CD4-positive, alpha-beta T cell (primary cell): Measurements from ENCODE around the gene RPTOR. TPM values are rescaled to one million over a fixed set of nuclear protein-coding genes. Genes with fewer than 3 reads are reported as not detected.
A peak's percentile ranks its signal among the peaks of the same experiment; 100 is the strongest.

Source experiments
- ATAC-seq: fragments of 200-7000 bp; cut with Tn5 transposase; one replicate; pipeline ENCODE4 v1.10.0; 2022; ENCODE audit warnings: mild to moderate bottlenecking; ENCODE audit not compliant: poor library complexity
- CTCF ChIA-PET: fragments of 350-600 bp; sonication (Branson Sonifier 250); formaldehyde crosslinking; loops from one replicate; lab custom pipeline; 2021; ENCODE audit warnings: antibody characterized with exemption, inconsistent platforms; lab: Charles Lee
- POLR2A ChIA-PET: fragments of 350-600 bp; sonication (Branson Sonifier 250); formaldehyde crosslinking; loops from one replicate; lab custom pipeline; 2021; ENCODE audit warnings: antibody characterized with exemption, inconsistent platforms; lab: Charles Lee
- DNase-seq, 14 experiments: peaks; one replicate each; pipeline ENCODE4 v3.0.0-alpha.2; 2013 to 2020; ENCODE audit warnings: mixed read lengths in 2 of 14
- H3K27ac ChIP-seq, 2 donors: one replicate each; pipeline versions ENCODE4 v1.5.1 to v1.7.0; 2013; ENCODE audit warnings: low read length in 2 of 2, low read depth in 1 of 2, mild to moderate bottlenecking in 1 of 2
- H3K27me3 ChIP-seq, 2 experiments: 1 replicate in 1 of 2; 2 replicates in 1 of 2; pipeline versions ENCODE4 v1.6.1 to v1.7.0; 2013; ENCODE audit warnings: low read length in 2 of 2, control low read depth in 1 of 2, mild to moderate bottlenecking in 1 of 2, moderate library complexity in 1 of 2; ENCODE audit not compliant: insufficient read depth in 2 of 2, control insufficient read depth in 1 of 2
- H3K36me3 ChIP-seq: one replicate; pipeline ENCODE4 v1.6.1; 2013; ENCODE audit warnings: low read length, control low read depth; ENCODE audit not compliant: insufficient read depth
- H3K4me1 ChIP-seq: one replicate; pipeline ENCODE4 v1.6.1; 2013; ENCODE audit warnings: low read length, control low read depth; ENCODE audit not compliant: insufficient read depth
- H3K4me3 ChIP-seq: one replicate; pipeline ENCODE4 v1.5.1; 2013; ENCODE audit warnings: mild to moderate bottlenecking, low read length, moderate library complexity
- H3K9me3 ChIP-seq, 2 experiments: 1 replicate in 1 of 2; 2 replicates in 1 of 2; pipeline versions ENCODE4 v1.6.1 to v1.7.0; 2013; ENCODE audit warnings: low read length in 2 of 2, mild to moderate bottlenecking in 2 of 2, control low read depth in 1 of 2, moderate library complexity in 1 of 2; ENCODE audit not compliant: control insufficient read depth in 1 of 2, insufficient read depth in 1 of 2
- H3K27ac Mint-ChIP-seq: one replicate; pipeline ENCODE4 v1.8.0; 2020; ENCODE audit warnings: mixed read lengths
- H3K27me3 Mint-ChIP-seq: one replicate; pipeline ENCODE4 v1.8.0; 2021; ENCODE audit warnings: mixed read lengths
- H3K36me3 Mint-ChIP-seq: one replicate; pipeline ENCODE4 v1.8.0; 2021; ENCODE audit warnings: low read depth, mixed read lengths
- H3K4me1 Mint-ChIP-seq: one replicate; pipeline ENCODE4 v1.8.0; 2021; ENCODE audit warnings: low read depth, mixed read lengths
- H3K4me3 Mint-ChIP-seq: one replicate; pipeline ENCODE4 v1.8.0; 2020; ENCODE audit warnings: mild to moderate bottlenecking, mixed read lengths
- H3K9me3 Mint-ChIP-seq: one replicate; pipeline ENCODE4 v1.8.0; 2020; ENCODE audit warnings: mixed read lengths
- intact Hi-C, 2 experiments: fragments of 100-400 bp; cut with DNase I in 1 of 2; cut with micrococcal nuclease in 1 of 2; formaldehyde crosslinking; loops; one replicate each; pipeline versions ENCODE4 v1.15.1 to v1.9.0; 2023 to 2025; cut with DNase I, micrococcal nuclease
- total RNA-seq, 174 experiments: library from RNA in 2 of 174; stranded (reverse) in 2 of 174; gene quantifications; one replicate each; pipeline ENCODE4 v1.2.3 and lab custom pipeline; 2021 to 2026
- TF ChIP-seq, protein P1 (sequence below): fragments of 200-600 bp; IDR thresholded peaks from one replicate; pipeline ENCODE4 v1.8.0; 2022; ENCODE audit warnings: antibody characterized with exemption, mild to moderate bottlenecking

RPTOR gene
- total RNA-seq, 2 experiments from 2014 or later: 45.0 to 47.1 TPM

DNA sequence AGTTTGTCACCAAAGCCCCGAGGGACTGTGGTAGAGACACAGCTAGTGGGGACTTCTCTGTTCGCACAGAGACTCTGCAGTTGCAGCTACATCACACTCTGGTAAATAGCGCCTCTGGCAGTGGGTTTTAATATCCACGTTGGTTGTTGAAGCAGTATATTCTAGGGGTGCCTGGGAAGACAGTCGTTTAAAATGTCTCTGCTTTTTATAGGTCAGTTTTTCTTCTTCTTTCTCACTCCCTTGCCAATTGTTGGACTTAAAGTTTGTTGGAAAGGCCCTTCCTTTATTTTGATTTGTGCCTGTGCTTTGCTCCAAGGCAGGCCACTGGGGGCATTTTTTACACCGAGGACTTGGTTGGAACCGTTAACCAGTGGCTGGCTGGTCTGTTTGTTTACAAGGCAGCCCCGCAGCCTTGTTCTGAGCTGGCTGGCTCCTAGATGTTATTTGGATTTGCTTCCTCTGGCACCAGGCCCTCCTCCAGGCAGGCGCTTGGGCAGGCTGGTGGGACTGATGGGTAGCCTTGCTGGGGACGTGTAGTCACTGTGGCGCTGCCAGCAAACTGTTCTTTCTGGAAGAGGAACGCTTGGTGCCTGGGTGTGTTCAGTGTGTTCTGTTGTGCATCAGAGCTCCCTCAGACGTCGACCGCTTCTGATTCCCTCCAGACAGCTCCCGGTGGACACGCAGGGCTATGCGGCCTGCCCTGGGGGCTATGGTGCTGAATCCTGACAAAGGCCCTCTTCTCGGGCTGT lies 228.8 kb downstream of the RPTOR start:
- Mint-ChIP-seq H3K36me3 (peaks cover 50% of the 10 kb centered on the region), H3K27ac (peak overlapping the region; percentile 91), H3K4me3 (peak overlapping the region; percentile 70), H3K9me3 (no peaks in the 10 kb centered on the region), H3K4me1 (peaks cover 84% of the 10 kb centered on the region), H3K27me3 (no peaks in the 10 kb centered on the region)
- ChIA-PET POLR2A (interaction anchor here (1.3 to 3.8 kb wide), 6 partner anchors 7 to 35 kb away, joined by 4 to 41 read pairs (median 10); no protein-coding TSS in a partner anchor), CTCF (interaction anchor here (0.9 to 1.1 kb wide), 3 partner anchors 10 to 54 kb away, joined by 3 to 4 read pairs (median 3); no protein-coding TSS in a partner anchor)
- ATAC-seq (peak; percentile 81), DNase-seq (peak in 1 of 14 experiments; percentile 45)
- peaks cover 14% of the 10 kb centered on the region for H3K36me3 ChIP-seq
- H3K4me1 ChIP-seq: peaks cover 39% of the 10 kb centered on the region
- no peak overlapping the region for H3K27ac ChIP-seq
- no peaks in the 10 kb centered on the region for H3K27me3 ChIP-seq
- TF ChIP-seq, protein P1, sequence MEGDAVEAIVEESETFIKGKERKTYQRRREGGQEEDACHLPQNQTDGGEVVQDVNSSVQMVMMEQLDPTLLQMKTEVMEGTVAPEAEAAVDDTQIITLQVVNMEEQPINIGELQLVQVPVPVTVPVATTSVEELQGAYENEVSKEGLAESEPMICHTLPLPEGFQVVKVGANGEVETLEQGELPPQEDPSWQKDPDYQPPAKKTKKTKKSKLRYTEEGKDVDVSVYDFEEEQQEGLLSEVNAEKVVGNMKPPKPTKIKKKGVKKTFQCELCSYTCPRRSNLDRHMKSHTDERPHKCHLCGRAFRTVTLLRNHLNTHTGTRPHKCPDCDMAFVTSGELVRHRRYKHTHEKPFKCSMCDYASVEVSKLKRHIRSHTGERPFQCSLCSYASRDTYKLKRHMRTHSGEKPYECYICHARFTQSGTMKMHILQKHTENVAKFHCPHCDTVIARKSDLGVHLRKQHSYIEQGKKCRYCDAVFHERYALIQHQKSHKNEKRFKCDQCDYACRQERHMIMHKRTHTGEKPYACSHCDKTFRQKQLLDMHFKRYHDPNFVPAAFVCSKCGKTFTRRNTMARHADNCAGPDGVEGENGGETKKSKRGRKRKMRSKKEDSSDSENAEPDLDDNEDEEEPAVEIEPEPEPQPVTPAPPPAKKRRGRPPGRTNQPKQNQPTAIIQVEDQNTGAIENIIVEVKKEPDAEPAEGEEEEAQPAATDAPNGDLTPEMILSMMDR: no peak
- intact Hi-C loops: no loop called here
- H3K9me3 ChIP-seq: no peaks in the 10 kb centered on the region
- H3K4me3 ChIP-seq: no peak overlapping the region

DNA sequence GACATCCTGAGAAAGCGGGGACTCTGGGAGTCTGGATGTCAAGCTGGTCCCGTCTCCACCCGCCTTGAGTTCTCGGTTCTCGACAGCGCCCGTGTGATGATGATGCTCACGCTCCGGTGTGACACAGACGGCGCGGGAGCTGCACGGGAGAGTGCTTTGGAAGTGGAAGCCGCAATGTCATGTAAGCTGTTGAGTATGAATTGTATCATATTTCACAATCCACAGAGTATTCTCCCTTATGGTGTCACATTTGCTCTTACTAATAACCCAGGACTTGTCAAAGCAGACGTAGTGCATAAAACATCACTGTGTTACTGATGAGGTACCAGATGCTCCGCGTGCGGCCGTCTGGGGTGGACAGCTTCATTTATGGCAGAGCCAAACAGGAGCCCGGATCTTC lies 229.5 kb downstream of the RPTOR start:
- peaks cover 76% of the 10 kb centered on the region for H3K4me1 Mint-ChIP-seq
- peaks cover 39% of the 10 kb centered on the region for H3K4me1 ChIP-seq
- H3K9me3 Mint-ChIP-seq: no peaks in the 10 kb centered on the region
- H3K27me3 Mint-ChIP-seq: no peaks in the 10 kb centered on the region
- peaks cover 54% of the 10 kb centered on the region for H3K36me3 Mint-ChIP-seq
- ChIA-PET CTCF (interaction anchor here (0.9 to 1.6 kb wide), 3 partner anchors 8 to 59 kb away, joined by 3 to 7 read pairs (median 3); no protein-coding TSS in a partner anchor), POLR2A (interaction anchor here (0.9 to 3.8 kb wide), 8 partner anchors 8 to 347 kb away, joined by 3 to 41 read pairs (median 8); no protein-coding TSS in a partner anchor)
- TF ChIP-seq, protein P1: no peak
- H3K27ac Mint-ChIP-seq: peak overlapping the region; percentile 91
- H3K4me3 Mint-ChIP-seq: peak overlapping the region; percentile 86
- H3K9me3 ChIP-seq: no peaks in the 10 kb centered on the region
- peaks cover 21% of the 10 kb centered on the region for H3K36me3 ChIP-seq
- H3K27ac ChIP-seq: peak overlapping the region; percentile 46 to 49
- no peak overlapping the region for H3K4me3 ChIP-seq
- peak in 1 of 14 experiments; percentile 47 for DNase-seq
- intact Hi-C loops: no loop called here
- no peak for ATAC-seq
- no peaks in the 10 kb centered on the region for H3K27me3 ChIP-seq

DNA sequence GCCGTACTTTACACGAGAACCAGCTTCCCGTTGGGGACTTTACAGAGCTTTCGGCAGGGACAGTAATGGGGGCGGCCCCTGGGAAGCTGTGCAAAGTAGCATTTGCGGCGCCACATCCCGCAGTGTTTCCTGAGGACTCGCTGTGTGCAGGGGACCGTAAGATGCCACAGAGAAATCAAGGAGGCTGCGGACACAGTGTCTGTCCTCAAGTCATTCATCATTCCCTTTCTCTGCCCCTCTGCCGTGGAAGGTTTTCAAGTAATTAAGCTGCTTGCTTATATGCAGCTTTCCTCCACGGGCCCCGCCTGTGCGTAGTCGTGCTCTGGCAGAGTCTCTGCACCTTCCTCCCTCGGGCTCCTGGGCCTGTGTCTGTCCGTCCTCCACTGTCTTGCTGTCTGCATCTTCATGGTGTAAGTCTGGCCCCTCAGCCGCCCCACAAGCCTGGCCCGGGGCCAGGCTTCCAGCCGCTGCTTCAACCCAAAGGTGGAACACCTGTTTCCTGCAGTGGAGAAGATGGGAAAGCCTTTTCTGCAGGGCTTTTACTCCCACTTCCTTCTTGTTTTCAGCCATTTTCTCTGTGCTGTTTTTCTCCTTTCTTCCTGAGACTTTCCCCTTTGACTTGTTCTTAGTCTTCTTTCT lies 230.1 kb downstream of the RPTOR start:
- H3K4me3 ChIP-seq: peak overlapping the region; percentile 20
- TF ChIP-seq, protein P1: no peak
- ATAC-seq: peak; percentile 54
- Mint-ChIP-seq H3K4me3 (peak overlapping the region; percentile 86), H3K27me3 (no peaks in the 10 kb centered on the region), H3K27ac (peak overlapping the region; percentile 91), H3K36me3 (peaks cover 54% of the 10 kb centered on the region), H3K9me3 (no peaks in the 10 kb centered on the region), H3K4me1 (peaks cover 73% of the 10 kb centered on the region)
- CTCF ChIA-PET: interaction anchor here (0.9 to 1.6 kb wide), 3 partner anchors 9 to 58 kb away, joined by 3 to 7 read pairs (median 3); no protein-coding TSS in a partner anchor
- intact Hi-C loops: no loop called here
- POLR2A ChIA-PET: interaction anchor here (0.9 to 3.8 kb wide), 6 partner anchors 9 to 348 kb away, joined by 3 to 41 read pairs (median 8); no protein-coding TSS in a partner anchor
- H3K27ac ChIP-seq: peak overlapping the region; percentile 46 to 49
- H3K9me3 ChIP-seq: no peaks in the 10 kb centered on the region
- peaks cover 26% of the 10 kb centered on the region for H3K36me3 ChIP-seq
- DNase-seq: peak in 4 of 14 experiments; percentile 28 to 56 (median 52)
- peaks cover 40% of the 10 kb centered on the region for H3K4me1 ChIP-seq
- H3K27me3 ChIP-seq: no peaks in the 10 kb centered on the region
